ENCODE data around the gene CD69.

GRCh38 chr12:9729082-9729481, 31.6 kb downstream of the CD69 start:
- TF ChIP-seq EP300 (IDR thresholded peaks at IDR 0.05) = no peak
- TF ChIP-seq, protein P1, sequence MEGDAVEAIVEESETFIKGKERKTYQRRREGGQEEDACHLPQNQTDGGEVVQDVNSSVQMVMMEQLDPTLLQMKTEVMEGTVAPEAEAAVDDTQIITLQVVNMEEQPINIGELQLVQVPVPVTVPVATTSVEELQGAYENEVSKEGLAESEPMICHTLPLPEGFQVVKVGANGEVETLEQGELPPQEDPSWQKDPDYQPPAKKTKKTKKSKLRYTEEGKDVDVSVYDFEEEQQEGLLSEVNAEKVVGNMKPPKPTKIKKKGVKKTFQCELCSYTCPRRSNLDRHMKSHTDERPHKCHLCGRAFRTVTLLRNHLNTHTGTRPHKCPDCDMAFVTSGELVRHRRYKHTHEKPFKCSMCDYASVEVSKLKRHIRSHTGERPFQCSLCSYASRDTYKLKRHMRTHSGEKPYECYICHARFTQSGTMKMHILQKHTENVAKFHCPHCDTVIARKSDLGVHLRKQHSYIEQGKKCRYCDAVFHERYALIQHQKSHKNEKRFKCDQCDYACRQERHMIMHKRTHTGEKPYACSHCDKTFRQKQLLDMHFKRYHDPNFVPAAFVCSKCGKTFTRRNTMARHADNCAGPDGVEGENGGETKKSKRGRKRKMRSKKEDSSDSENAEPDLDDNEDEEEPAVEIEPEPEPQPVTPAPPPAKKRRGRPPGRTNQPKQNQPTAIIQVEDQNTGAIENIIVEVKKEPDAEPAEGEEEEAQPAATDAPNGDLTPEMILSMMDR (IDR thresholded peaks at IDR 0.05) = no peak
- TF ChIP-seq POLR2A (IDR thresholded peaks at IDR 0.05) = no peak
